GM18907 (cell line): ENCODE measurements around the gene TRAPPC8.
"Not testable (repeated sequence)": the region's sequence is repeated elsewhere in the genome, so short reads cannot be mapped to it uniquely, and the experiment has no call there.

ENCODE experiments used
- ATAC-seq: cut with Tn5 transposase; IDR thresholded peaks from one replicate; pipeline ENCODE4 v1.9.1; 2021; ENCODE audit warnings: mild to moderate bottlenecking, moderate library complexity; ENCODE audit not compliant: unreplicated experiment

TRAPPC8 gene

GRCh38 chr18:31877900-31878299 is 65.0 kb downstream of the TRAPPC8 start:
- no peak for ATAC-seq

DNA sequence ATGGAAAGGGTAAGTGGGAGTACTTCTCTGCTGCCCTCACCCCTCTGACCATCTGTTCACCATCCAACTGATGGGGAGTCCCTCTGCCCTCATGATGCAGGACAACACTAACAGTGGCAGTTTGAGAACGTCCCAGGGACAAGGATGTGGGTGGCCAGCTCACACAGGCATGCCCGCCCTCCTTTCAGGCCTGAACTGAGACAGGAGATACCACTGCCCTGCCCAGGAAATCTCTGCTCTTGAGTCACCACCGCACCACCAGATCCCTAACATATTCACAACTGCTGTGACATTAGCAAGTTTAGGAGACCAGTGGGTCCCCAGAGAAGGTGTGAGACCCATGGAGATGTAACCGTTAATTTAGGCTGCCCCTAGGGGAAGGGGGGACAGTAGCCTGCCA is 66.2 kb downstream of the TRAPPC8 start:
- ATAC-seq: no peak

DNA sequence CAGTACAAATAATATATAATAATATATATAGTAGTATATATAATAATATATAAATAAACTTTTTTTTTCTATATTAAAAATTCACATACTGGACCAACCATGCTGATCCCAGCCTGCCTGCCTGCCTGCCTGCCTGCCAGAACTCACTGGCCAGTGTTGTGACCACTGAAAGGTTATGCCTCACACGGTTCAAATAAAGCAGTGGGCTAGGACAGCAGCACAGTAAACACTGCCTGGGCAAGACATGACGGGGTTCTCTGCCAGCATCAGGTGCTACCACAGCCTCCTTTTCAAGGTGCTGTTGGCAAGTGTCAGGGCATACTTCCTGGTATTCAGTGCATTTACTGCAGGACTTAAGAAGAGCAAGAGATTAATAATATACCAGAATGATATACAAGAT is 67.6 kb downstream of the TRAPPC8 start:
- ATAC-seq: no peak

GRCh38 chr18:31863103-31863502 is 79.8 kb downstream of the TRAPPC8 start:
- no peak for ATAC-seq

DNA sequence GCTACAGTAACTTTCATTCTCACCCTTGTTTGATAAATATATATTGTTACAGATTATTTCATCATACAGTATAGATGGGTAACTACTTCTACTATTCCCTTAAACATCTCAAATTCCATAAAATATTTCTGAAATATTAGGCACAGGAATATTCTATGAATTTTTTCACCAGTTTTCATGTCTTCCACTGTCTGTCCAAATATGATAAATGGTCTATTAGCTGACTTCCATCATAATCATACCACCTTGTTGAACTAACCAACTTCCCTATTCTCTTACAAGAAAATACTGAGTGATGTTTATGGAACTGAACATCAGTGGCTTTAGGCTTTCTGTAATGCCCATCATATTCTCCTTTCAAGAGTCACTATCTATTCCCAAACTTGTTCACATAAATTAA is 82.4 kb downstream of the TRAPPC8 start:
- ATAC-seq: no peak

DNA sequence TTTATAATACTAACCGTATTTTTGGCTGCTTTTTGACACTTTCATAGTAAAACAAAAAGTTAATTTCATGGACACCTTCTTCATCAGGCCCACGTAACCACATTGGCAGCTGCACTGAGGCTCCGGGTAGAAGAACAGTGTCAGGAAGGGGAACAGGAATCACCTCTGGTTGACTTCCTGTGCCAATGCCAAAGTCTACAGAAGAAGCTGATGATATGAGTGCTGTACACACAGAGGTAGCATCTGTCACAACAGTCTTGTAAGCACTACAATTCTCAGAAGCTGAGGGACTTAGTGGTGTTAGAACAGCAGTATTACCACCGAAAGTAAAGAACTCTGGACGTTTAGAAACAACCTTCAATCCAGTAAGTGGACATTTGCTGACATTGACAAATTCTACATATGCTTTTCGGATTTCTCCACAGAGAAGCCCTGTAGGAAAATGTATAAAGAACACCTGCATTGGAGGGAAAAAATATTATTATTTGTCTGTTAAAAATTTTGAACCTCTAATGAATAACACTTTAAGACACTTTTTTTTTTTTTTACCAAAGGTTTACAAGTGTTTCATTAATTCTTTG is 85.3 kb downstream of the TRAPPC8 start:
- ATAC-seq: no peak

DNA sequence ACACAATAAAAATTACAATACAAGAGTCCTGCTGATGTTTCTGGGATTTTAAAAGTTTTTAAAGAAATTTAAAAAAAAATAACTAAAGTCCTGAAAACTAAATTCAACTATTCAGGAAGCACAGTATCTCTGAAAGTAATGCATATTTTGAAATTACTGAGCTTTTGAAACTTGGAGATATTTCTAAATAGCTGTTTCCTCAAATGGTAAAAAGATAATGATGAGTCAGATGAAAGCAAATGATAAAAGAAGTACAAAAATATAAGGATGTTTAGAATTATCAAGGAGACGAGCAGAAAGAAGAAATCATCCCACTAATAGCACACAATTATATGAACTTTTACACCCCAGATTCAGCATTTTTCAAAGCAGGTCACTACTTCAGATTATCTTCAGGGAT is 92.1 kb downstream of the TRAPPC8 start:
- no peak for ATAC-seq

- no peak for ATAC-seq
Observed at GRCh38 chr18:31840499-31840898, 102.4 kb downstream of the TRAPPC8 start.

DNA sequence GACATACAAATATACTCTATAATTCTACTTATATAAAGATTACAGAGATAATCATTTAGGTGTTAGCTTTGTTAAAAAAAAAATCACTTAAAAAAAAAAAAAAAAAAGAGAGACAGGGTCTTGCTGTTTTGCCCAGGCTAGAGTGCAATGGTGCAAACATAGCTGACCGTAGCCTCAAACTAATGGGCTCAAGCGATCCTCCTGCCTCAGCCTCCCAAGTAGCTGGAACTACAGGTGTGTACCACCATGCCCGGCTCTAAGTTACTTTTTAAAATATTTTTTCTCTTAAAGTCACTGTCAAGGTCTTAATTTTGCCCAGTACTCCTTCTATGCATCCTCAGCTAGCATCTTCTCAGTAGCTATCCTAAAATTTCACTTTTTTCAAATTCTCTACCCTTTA is 105.0 kb downstream of the TRAPPC8 start:
- no peak for ATAC-seq

DNA sequence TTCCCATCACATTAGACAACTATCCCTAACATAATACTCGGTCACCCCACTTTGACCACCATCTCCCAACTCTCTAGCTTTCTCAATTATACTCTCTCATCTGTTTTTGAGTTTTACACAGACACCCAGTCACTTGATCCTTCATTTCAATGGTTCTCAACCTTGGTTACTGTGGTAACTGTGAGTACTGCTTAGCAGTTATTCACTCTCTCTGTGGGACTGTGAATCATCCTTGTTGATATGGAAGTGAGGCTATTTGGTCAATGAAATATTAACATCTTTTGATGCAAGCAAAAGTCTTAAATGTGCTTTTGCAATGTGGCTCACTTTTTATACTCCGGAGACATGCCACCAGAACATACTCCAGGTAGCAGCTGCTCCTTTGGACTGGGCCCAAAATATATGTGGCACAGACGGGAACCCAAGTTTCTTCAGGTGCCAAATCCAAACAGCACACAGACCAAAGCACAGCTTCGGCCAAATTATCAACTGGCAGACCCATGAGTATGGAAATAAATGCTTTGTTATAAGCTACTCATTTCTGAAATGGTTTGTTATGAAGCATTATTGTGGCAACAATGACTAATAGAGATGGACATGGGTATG is 107.3 kb downstream of the TRAPPC8 start:
- no peak for ATAC-seq

GRCh38 chr18:31831903-31832302 is 111.0 kb downstream of the TRAPPC8 start:
- no peak for ATAC-seq

DNA sequence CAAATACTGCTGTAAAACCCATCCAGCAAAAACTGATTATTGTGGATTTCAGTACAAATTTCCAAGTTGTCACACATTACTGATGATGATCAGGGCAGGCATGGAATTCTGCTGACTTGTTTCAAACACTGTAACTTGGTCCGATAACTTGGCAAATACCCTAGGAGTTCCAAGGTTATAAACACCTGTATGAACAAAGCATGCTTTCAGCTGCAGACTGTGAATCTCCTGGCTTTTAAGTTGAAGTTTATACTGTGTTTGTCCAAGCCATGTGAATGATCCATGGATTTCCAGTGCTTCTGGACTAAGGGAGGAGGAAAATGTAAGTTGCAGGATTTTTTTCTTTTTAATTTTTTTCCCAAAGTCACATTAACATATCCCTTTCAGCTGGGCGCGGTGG is 112.2 kb downstream of the TRAPPC8 start:
- no peak for ATAC-seq

GRCh38 chr18:31828613-31829012 is 114.3 kb downstream of the TRAPPC8 start:
- no peak for ATAC-seq

- not testable (repeated sequence) for ATAC-seq
Observed at GRCh38 chr18:31826673-31827325, 116.1 kb downstream of the TRAPPC8 start.

DNA sequence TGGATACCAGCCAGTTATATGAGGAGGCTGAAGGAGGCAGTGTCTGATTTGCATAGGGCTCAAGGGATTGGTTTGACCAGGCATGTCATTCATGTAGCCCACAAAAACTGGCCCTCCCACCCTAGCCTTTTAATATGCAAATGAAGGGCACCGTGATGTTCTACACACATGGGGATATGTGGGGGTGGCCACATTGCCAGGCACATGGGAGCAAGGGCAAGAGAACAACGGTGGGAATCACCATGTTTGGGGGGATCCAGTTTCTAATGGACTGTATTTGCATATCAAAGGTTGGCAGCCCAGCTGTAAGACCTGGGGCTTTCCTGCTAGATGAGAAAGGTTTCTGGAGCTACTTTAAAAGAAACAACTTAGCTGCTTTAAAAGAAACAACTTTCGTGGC is 117.2 kb downstream of the TRAPPC8 start:
- ATAC-seq: no peak

GRCh38 chr18:31821545-31822171 is 121.3 kb downstream of the TRAPPC8 start:
- no peak for ATAC-seq

DNA sequence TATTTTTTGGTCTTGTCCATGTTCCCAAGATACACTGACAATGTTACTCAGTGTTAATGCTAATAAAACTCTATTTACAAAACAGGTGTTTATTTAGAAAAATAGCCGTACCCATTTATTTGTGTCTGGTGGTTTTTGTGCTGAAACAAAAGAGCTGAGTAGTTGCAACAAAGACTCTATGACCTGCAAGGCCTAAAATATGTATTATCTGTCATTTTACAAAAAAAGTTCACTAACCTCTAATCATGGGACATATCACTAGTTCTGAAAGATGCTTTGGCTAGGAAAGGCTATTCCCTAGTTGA is 123.1 kb downstream of the TRAPPC8 start:
- peak; percentile 13 for ATAC-seq

- peak; percentile 77 for ATAC-seq
Observed at GRCh38 chr18:31819106-31819924, 123.6 kb downstream of the TRAPPC8 start.

DNA sequence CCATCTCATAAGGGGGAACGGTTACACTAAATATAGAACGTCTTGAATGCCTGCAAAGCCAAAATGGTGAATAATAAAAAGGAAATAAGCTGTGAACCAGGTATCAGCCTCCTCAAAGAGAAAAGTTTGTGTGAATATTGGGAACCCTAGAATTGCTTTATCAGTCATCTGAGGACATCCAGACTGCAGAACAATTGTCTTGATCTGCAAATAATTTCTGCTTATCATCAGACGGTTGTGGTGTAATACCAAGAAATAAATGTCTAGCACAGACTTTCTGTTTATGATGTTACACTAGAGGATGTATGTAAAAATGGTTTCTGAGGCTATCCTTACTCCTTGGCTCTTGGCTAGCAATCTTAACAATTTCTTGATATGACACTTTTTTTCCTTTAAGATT is 128.8 kb downstream of the TRAPPC8 start:
- no peak for ATAC-seq

- ATAC-seq: not testable (repeated sequence)
Observed at GRCh38 chr18:31810336-31811130, 132.4 kb downstream of the TRAPPC8 start.

DNA sequence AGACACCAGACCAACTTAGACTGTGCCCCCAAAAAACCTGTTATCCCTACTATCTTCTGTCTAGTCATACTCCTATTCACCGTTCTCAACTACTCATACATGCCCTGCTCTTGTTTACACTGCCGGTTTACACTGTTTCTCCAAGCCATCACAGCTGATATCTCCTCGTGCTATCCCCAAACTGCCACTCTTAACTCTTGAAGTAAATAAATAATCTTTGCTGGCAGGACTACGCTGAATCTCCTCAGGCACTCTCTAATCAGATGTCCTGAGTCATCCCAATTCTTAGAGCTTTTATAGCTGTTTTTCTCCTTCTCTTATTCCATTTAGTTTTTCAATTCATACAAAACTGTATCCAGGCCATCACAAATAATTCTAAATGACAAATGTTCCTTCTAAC is 133.9 kb downstream of the TRAPPC8 start:
- ATAC-seq: not testable (repeated sequence)
